Measurements from ENCODE around the gene MYH14.

GRCh38 chr19:50197348-50197747 is 6.1 kb upstream of the MYH14 start:
- TF ChIP-seq CTCF (conservative IDR thresholded peaks at IDR 0.05; ENCODE audit: low read depth, low read length) (no peak), EZH2 (IDR thresholded peaks at IDR 0.05; ENCODE audit: borderline replicate concordance, low read depth, low read length, poor library complexity, severe bottlenecking) (no peak)

Measured in A673 (cell line).